GM18867 (cell line): ENCODE results near the gene KRTAP19-5.
"Not testable (repeated sequence)": the region's sequence is repeated elsewhere in the genome, so short reads cannot be mapped to it uniquely, and the experiment has no call there.

Experiments
- ATAC-seq: cut with Tn5 transposase; IDR thresholded peaks from one replicate; pipeline ENCODE4 v1.9.1; 2021; ENCODE audit warnings: mild to moderate bottlenecking, moderate library complexity; ENCODE audit not compliant: unreplicated experiment

The KRTAP19-5 gene

GRCh38 chr21:30502041-30502440 lies at the start of gene KRTAP19-5:
Gene KRTAP19-5, minus strand, starts transcription at chr21:30502141. Its CDS starts 51 bp downstream, at chr21:30502090.
- no peak for ATAC-seq

GRCh38 chr21:30541764-30542163 lies 39.8 kb upstream of the KRTAP19-5 start, which contains the start of gene KRTAP19-6:
Gene KRTAP19-6, minus strand, starts transcription at chr21:30541864. Its CDS starts 31 bp downstream, at chr21:30541833.
- ATAC-seq: no peak

DNA sequence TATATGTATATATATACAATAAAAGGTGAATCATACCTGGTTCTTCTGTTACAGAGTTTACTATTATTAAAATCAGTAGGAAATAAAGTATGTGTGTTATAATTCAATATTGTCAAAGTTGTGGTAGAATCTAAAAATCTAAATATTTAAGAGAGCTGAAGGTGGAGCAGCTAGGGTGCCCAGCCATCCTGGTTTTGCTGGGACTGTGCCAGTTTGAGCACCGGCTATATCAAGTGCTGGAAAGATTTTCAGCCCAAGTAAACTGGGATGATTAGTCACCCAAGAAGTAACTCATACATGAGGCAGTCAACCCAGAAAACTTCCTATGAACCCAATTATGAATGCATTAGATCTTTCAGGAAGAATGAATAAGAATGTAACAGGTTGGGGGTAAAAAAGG lies 16.9 kb upstream of the KRTAP19-5 start:
- ATAC-seq: no peak

DNA sequence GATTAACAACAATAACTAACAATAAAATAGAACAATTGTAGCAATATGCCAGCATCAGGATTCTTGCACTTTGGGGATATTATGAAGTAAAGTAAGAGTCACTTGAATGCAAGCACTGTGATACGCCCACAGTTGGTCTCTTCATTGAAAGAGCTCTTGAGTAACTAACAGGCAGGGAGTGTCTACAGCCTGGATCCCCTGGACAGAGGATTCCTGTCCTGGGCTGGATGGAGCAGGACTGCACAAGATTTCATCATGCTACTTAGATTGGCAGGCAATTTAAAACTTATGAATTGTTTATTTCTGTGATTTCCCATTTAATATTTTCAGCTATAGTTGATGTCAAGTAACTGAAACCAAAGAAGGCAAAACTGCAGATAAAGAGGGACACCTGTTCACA lies 13.7 kb upstream of the KRTAP19-5 start:
- ATAC-seq: no peak

DNA sequence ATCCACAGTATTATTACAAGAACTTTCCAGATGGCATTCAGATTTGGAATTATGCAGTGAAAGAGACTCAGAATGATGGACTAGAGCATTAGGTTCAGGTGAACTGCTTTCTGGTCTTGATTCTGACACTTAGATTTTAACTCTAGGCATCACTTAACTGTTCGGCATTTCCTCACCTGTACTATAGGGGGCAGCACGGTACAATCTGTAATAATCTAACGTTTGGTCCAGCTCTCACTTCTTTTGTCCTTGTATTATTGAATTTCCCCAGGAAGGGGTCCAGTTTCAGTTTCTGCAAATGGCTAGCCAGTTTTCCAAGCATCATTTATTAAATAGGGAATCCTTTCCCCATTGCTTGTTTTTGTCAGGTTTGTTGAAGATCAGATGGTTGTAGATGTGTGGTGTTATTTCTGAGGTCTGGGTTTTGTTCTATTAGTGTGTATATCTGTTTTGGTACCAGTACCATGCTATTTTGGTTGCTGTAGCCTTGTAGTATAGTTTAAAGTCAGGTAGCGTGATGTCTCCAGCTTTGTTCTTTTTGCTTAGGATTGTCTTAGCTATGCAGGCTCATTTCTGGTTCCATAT lies 3.8 kb upstream of the KRTAP19-5 start:
- not testable (repeated sequence) for ATAC-seq

DNA sequence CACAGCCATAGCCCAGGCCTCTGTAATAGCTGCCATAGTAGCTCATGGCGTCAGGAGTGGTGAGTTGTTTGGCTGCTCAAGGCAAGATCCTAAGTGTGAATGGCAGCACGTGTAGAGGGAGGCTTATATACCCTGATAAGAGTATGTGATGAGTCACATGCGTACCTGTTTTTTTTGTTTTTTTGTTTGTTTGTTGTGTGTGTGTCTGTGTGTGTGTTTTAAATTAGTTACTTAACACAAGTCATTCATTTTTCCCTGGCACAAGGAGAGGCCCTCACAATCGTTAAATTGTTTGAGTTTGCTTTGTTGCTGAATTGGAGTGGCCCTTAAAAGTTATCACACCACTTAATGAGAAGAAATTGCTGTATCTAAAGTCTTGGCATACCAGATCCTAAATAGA lies 4.9 kb downstream of the KRTAP19-5 start, which contains the start of gene KRTAP19-4:
Gene KRTAP19-4, minus strand, starts transcription at position 101 of the 400 bp plus-strand sequence. Its CDS starts 55 bp downstream, at position 46.
- ATAC-seq: no peak

DNA sequence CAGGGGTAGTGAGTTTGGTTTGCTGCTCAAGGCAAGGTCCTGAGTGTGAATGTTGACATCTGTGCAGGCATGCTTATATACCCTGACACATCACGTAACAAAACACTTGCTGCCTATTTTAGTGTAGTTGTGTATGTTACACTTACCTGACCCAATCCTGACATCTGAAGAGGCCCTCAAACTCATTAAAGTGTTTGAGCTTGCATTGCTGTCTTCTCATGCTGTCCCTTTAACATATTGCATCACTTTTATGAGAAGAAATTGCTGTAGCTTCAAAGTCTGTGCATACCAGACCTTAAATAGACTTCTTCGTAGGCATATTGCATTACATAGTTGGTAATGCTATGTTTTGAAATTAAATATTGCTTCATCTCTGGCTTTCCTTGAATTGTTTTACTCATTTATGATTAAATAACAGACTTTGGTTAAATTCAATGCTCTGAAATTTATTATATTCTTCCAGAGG lies 9.9 kb downstream of the KRTAP19-5 start, which contains the start of gene KRTAP19-3:
Gene KRTAP19-3, minus strand, starts transcription at position 51 of the 466 bp plus-strand sequence. CDS start 56 bp downstream, outside the sequence.
- ATAC-seq: no peak

DNA sequence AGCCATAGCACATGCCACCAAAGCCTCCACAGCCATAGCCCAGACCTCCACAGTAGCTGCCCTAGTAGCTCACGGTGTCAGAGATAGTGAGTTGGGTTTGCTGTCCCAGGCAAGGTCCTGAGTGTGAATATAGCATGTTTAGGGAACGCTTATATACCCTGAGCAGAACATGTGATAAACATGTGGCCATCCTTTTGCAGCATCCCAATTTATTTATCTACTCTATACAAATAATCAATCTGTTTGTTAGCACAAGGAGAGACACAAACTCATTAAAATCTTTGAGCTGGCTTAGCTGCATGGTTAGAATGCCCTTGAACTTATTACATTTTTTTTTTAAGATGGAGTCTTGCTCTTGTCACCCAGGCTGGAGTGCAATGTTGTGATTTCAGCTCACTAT lies 14.6 kb downstream of the KRTAP19-5 start, which contains the start of gene KRTAP19-2:
Gene KRTAP19-2, minus strand, starts transcription at position 101 of the 400 bp plus-strand sequence. Its CDS starts 88 bp downstream, at position 13.
- ATAC-seq: no peak

- ATAC-seq: no peak
Measured at GRCh38 chr21:30486180-30486579, 15.8 kb downstream of the KRTAP19-5 start.

DNA sequence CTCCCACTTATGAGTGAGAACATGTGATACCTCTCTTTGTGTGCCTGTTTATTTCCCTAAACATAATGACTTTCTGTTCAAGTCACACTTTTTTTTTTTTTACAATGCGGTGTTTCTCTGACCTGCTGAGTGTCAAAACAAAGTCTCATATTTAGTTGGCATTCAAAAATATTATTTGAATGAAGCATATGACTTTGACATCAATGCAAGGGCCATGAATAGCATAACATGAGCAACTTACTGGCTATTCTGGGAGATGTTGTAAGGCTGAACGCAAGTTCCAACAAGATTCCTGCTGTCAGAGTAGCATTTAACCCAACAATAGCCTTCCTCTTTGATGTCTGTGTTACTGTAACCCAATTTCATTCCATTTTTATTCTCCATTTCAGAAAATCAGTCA lies 19.8 kb downstream of the KRTAP19-5 start:
- ATAC-seq: no peak

DNA sequence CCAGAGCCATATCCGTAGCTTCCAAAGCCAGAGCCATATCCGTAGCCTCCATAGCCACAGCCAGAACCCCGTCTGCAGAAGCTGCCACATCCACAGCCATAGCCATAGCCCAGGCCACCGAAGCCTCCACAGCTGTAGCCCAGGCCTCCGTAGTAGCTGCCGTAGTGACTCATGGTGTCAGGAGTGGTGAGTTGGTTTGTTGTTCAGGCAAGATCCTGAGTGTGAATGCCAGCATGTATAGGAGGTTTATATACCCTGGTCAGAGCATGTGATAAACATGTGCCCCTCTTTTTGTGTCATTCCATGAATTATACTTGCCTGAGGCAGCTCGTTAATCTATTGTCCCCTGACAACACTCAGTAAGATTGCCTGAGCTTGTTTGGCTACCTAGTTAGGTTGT lies 21.8 kb downstream of the KRTAP19-5 start, which contains the start of gene KRTAP19-1:
Gene KRTAP19-1, minus strand, starts transcription at position 223 of the 400 bp plus-strand sequence. Its CDS starts 50 bp downstream, at position 173.
- no peak for ATAC-seq

DNA sequence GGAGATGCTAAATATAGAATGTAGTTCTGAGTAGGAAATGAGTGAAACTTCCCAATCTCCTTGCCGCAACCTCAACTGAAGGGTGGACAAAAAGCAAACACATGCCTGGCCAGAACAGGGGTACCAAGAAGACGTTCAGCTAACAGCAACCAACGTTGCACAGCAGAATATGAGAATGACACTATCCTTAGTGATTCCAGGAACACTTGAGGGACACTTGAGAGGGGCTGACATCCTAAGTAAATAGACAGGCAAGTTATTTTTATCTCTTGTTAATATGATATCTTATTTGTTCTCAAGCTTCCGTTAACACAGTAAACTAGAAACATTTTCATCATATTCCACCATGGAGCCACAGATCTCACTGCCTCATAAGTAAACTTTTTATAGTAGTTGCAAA lies 22.7 kb downstream of the KRTAP19-5 start:
- no peak for ATAC-seq

- ATAC-seq: no peak
Measured at GRCh38 chr21:30478004-30478403, 23.9 kb downstream of the KRTAP19-5 start.

DNA sequence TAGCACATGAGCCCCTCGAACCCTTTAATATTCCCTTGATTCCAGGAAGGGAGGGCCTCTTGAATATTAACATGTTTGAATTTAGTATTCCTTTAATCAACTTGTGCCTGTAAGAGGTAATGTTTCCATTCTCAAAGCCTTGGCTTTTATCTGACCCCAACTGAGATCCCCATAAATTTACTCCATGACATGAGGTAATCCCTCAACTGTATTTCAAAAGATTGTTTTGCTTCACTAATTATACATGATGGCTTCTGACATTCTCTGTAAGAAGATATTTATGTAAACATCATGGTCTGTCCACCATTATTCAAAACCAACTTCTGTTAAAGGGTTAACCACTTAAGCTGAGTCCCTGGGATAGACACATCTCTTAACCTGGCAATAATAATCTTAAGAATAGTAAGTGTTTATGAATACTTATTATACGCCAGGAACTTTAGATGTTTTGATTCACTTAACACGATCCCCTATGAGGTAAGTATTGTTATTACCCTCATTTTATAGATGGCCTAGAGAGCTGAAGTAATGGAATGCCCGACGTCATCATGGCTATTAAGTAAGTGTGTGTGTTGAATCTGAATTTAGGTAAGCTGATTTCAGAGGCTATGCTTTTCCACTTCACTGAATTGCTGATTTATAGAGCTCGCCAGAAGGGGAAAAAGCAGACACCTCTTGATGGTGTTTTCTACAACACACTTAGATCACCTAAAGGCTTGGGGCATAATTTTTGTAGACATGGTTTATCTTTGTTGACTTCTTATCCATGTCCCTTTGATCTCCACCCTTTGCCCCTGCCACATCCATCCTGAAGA lies 32.8 kb downstream of the KRTAP19-5 start:
- no peak for ATAC-seq

- no peak for ATAC-seq
Measured at GRCh38 chr21:30463713-30464112, 38.2 kb downstream of the KRTAP19-5 start.
